HG03095 (cell line): Measurements from ENCODE around the gene NEU4.

Source experiments
- ATAC-seq: cut with Tn5 transposase; IDR thresholded peaks from one replicate; pipeline ENCODE4 v1.9.1; 2021; ENCODE audit warnings: moderate library complexity; ENCODE audit not compliant: unreplicated experiment

NEU4 gene

GRCh38 chr2:241860184-241861078 lies 51.4 kb downstream of the NEU4 start:
- ATAC-seq, result peak; percentile 2

- ATAC-seq, result no peak
Observed at GRCh38 chr2:241861264-241861663, 52.3 kb downstream of the NEU4 start.

- no peak for ATAC-seq
Observed at GRCh38 chr2:241862093-241862492, 53.1 kb downstream of the NEU4 start.

- ATAC-seq, result no peak
Observed at GRCh38 chr2:241862775-241863535, 54.0 kb downstream of the NEU4 start.

- ATAC-seq, result no peak
Observed at GRCh38 chr2:241863536-241863954, 54.6 kb downstream of the NEU4 start.

GRCh38 chr2:241864168-241864849 lies 55.3 kb downstream of the NEU4 start:
- ATAC-seq, result no peak

GRCh38 chr2:241864850-241865213 lies 55.8 kb downstream of the NEU4 start:
- ATAC-seq, result no peak

GRCh38 chr2:241865416-241865956 lies 56.5 kb downstream of the NEU4 start:
- ATAC-seq, result no peak

GRCh38 chr2:241865957-241866789 lies 57.2 kb downstream of the NEU4 start:
- no peak for ATAC-seq
